LNCaP clone FGC (cell line): Measurements from ENCODE around the gene IFT122.

Source experiments
- DNase-seq: peaks from one replicate; pipeline ENCODE4 v3.0.0-alpha.2; 2011; ENCODE audit warnings: low read depth
- H3K4me3 ChIP-seq: 2 replicates; pipeline ENCODE4 v1.5.1; 2011; ENCODE audit warnings: mild to moderate bottlenecking, low read depth, low read length, control low read depth
- CTCF ChIP-seq: IDR thresholded peaks from 2 replicates; pipeline ENCODE4 v1.5.1; 2012; ENCODE audit warnings: mild to moderate bottlenecking; ENCODE audit not compliant: control insufficient read depth, insufficient read depth; ENCODE audit errors: extremely low read depth

Gene IFT122

GRCh38 chr3:129461461-129462146 lies 21.6 kb downstream of the IFT122 start:
- DNase-seq = no peak

GRCh38 chr3:129462361-129462968 lies 22.4 kb downstream of the IFT122 start:
- no peak overlapping the region for H3K4me3 ChIP-seq
- TF ChIP-seq CTCF = no peak
- DNase-seq = no peak

More at GRCh38 chr3:129461461-129462146, 21.6 kb downstream of the IFT122 start:
- no peak for TF ChIP-seq CTCF
- no peak overlapping the region for H3K4me3 ChIP-seq

- no peak overlapping the region for H3K4me3 ChIP-seq
- DNase-seq = no peak
- TF ChIP-seq CTCF = no peak
Measured at GRCh38 chr3:129463094-129463493, 23.1 kb downstream of the IFT122 start.

- DNase-seq = no peak
- no peak for TF ChIP-seq CTCF
Measured at GRCh38 chr3:129463716-129464115, 23.7 kb downstream of the IFT122 start.

GRCh38 chr3:129467932-129468331 lies 27.9 kb downstream of the IFT122 start:
- DNase-seq = no peak
- no peak for TF ChIP-seq CTCF
- H3K4me3 ChIP-seq = no peak overlapping the region

More at GRCh38 chr3:129463716-129464115, 23.7 kb downstream of the IFT122 start:
- no peak overlapping the region for H3K4me3 ChIP-seq

GRCh38 chr3:129469026-129469425 lies 29.0 kb downstream of the IFT122 start:
- TF ChIP-seq CTCF = no peak
- no peak for DNase-seq
- no peak overlapping the region for H3K4me3 ChIP-seq

- H3K4me3 ChIP-seq = no peak overlapping the region
- no peak for TF ChIP-seq CTCF
- DNase-seq = no peak
Measured at GRCh38 chr3:129470861-129471260, 30.8 kb downstream of the IFT122 start.
